Activated T-cell treated with anti-CD3 and anti-CD28 coated beads, Interleukin-2, amount 50 U/mL, for 24 hours (primary cell): ENCODE measurements around the gene GH2.
"Not testable (repeated sequence)": the region's sequence is repeated elsewhere in the genome, so short reads cannot be mapped to it uniquely, and the experiment has no call there.

Source experiments
- DNase-seq: peaks from one replicate; pipeline ENCODE4 v3.0.0-alpha.2; 2020
- H3K27ac Mint-ChIP-seq: 2 replicates; pipeline ENCODE4 v1.8.0; 2020; ENCODE audit warnings: mild to moderate bottlenecking, mixed read lengths
- H3K27me3 Mint-ChIP-seq: 2 replicates; pipeline ENCODE4 v1.8.0; 2020; ENCODE audit warnings: mixed read lengths
- H3K36me3 Mint-ChIP-seq: 2 replicates; pipeline ENCODE4 v1.8.0; 2020; ENCODE audit warnings: low read depth, mixed read lengths
- H3K4me1 Mint-ChIP-seq: 2 replicates; pipeline ENCODE4 v1.8.0; 2020; ENCODE audit warnings: low read depth, mixed read lengths
- H3K4me3 Mint-ChIP-seq: 2 replicates; pipeline ENCODE4 v1.8.0; 2020; ENCODE audit warnings: mild to moderate bottlenecking, moderate library complexity, mixed read lengths
- H3K9me3 Mint-ChIP-seq: 2 replicates; pipeline ENCODE4 v1.8.0; 2020; ENCODE audit warnings: mixed read lengths

GH2 gene

DNA sequence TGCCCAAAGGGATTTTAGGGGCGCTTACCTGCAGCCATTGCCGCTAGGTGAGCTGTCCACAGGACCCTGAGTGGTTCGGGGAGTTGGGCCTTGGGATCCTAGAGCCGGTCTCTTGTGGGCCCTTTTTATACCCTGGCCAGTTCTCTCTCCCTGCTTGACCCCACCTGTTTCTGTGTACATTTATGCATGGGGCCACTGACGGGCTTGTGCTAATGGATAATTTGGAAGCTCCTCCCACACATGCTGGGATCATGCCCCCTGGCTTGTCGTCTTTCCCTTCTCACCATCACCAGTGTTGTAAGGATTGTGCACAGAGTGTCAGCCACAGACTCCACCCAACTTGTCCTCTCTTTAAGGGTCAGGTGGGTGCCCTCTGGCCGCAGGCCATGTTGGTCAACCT is 8.2 kb downstream of the GH2 start, which contains the start of gene CSH2:
TSS of gene CSH2 (minus strand) at position 101 of the 400 bp plus-strand sequence. CDS start at position 38, 63 bp downstream.
- H3K27me3 Mint-ChIP-seq, H3K4me1 Mint-ChIP-seq, H3K36me3 Mint-ChIP-seq, H3K4me3 Mint-ChIP-seq, DNase-seq, H3K27ac Mint-ChIP-seq, H3K9me3 Mint-ChIP-seq: not testable (repeated sequence)

- H3K27me3 Mint-ChIP-seq, H3K27ac Mint-ChIP-seq, H3K4me3 Mint-ChIP-seq, H3K9me3 Mint-ChIP-seq, H3K36me3 Mint-ChIP-seq, DNase-seq, H3K4me1 Mint-ChIP-seq: not testable (repeated sequence)
These were observed 9.9 kb downstream of the GH2 start for GRCh38 chr17:63871646-63872365.

DNA sequence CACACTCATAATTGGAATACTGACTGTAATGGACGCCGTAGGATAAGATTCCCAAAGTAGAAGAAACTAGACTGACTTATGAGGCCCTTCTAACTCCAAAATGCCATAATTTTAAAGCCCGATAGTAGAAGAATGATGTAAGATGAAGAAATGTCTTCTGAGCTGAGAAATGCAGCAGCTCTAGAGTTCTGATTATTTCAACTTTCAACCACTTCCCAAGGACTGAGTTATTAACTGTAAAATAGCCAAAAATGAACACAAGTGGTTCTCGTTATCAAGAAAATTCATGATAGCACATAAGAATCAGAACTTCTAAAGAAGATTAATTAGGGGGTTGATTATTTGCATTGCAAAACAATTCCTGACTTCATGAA is 11.5 kb downstream of the GH2 start:
- not testable (repeated sequence) for H3K4me3 Mint-ChIP-seq, H3K9me3 Mint-ChIP-seq, H3K27ac Mint-ChIP-seq, H3K4me1 Mint-ChIP-seq, H3K36me3 Mint-ChIP-seq, DNase-seq, H3K27me3 Mint-ChIP-seq

- H3K4me3 Mint-ChIP-seq, H3K4me1 Mint-ChIP-seq, H3K27ac Mint-ChIP-seq, H3K9me3 Mint-ChIP-seq, H3K36me3 Mint-ChIP-seq, H3K27me3 Mint-ChIP-seq, DNase-seq: not testable (repeated sequence)
These were observed 12.1 kb downstream of the GH2 start for GRCh38 chr17:63869491-63870291.

DNA sequence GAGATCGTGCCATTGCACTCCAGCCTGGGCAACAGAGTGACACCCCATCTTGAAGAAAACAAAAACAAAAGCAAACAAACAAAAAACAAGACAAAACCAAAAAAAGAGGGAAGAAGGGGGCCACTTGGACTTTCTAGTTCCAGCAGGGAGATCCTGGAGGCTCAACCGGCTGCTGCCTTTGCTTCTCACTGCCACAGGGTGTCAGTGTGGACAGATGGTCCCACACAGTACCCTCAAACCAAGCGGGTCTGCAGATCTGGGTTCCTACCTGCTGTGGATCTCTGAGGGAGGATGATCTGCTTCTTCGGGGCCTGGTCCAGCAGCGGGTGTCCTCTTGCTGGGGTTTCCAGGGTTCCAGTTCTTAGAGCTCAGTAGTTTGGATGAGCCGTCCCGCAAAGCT is 15.1 kb downstream of the GH2 start:
- not testable (repeated sequence) for H3K27me3 Mint-ChIP-seq, H3K4me1 Mint-ChIP-seq, DNase-seq, H3K27ac Mint-ChIP-seq, H3K9me3 Mint-ChIP-seq, H3K36me3 Mint-ChIP-seq, H3K4me3 Mint-ChIP-seq

- Mint-ChIP-seq H3K4me1 (no peaks in the 10 kb centered on the region), H3K27me3 (no peaks in the 10 kb centered on the region), H3K36me3 (no peaks in the 10 kb centered on the region), H3K4me3 (no peak overlapping the region), H3K9me3 (no peaks in the 10 kb centered on the region), H3K27ac (no peak overlapping the region)
- DNase-seq: no peak
These were observed 22.5 kb downstream of the GH2 start for GRCh38 chr17:63859257-63859656.

GRCh38 chr17:63856425-63856824 is 25.3 kb downstream of the GH2 start:
- not testable (repeated sequence) for H3K4me1 Mint-ChIP-seq, H3K36me3 Mint-ChIP-seq, H3K9me3 Mint-ChIP-seq, H3K27ac Mint-ChIP-seq, H3K4me3 Mint-ChIP-seq, DNase-seq, H3K27me3 Mint-ChIP-seq

DNA sequence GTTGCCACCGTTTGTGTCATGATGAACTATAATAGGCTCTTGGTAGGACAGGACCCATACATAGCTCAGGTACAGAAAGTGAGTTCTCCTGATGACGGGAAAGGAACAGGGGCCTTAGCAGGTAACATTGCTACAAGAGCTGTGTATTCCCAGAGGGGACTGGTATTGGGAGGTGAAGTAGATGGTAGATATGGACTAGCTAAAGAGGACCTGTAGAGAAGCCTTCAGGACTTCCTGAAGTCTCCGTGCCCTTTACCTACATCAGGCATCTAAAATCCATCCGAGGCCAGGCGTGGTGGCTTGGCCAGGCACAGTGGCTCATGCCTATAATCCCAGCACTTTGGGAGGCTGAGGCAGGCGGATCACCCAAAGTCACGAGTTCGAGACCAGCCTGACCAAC is 26.6 kb downstream of the GH2 start:
- Mint-ChIP-seq H3K27me3 (no peaks in the 10 kb centered on the region), H3K4me3 (no peak overlapping the region), H3K4me1 (no peaks in the 10 kb centered on the region), H3K36me3 (no peaks in the 10 kb centered on the region), H3K9me3 (no peaks in the 10 kb centered on the region), H3K27ac (no peak overlapping the region)
- no peak for DNase-seq

DNA sequence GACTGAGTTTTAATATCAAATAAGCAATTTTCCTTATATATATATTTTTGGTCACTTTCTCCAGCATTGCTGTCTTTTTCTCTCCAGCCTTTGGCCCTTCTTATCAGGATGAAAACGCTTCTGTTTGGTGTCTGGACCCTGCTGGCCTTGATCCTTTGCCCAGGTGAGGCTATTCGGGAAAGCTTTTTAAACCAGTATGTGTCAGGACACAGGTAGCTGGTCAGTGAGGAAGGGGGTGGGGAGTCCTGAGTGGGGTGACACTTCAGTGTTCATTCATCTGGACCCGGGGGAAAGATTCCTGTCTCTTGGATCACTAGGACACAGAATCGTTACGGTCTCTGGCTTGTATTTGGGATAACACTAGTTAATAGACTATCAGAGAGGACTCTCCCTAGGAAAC is 27.0 kb downstream of the GH2 start:
- no peak for DNase-seq
- no peak overlapping the region for H3K27ac Mint-ChIP-seq

GRCh38 chr17:63853260-63853659 is 28.5 kb downstream of the GH2 start:
- DNase-seq: no peak
- Mint-ChIP-seq H3K36me3 (no peaks in the 10 kb centered on the region), H3K9me3 (peaks cover 4% of the 10 kb centered on the region), H3K4me1 (peaks cover 12% of the 10 kb centered on the region), H3K27ac (no peak overlapping the region), H3K27me3 (no peaks in the 10 kb centered on the region), H3K4me3 (no peak overlapping the region)

More for the DNA sequence above, 27.0 kb downstream of the GH2 start:
- H3K9me3 Mint-ChIP-seq: no peaks in the 10 kb centered on the region
- H3K4me1 Mint-ChIP-seq: peaks cover under 1% of the 10 kb centered on the region
- no peaks in the 10 kb centered on the region for H3K27me3 Mint-ChIP-seq
- no peak overlapping the region for H3K4me3 Mint-ChIP-seq
- H3K36me3 Mint-ChIP-seq: no peaks in the 10 kb centered on the region

DNA sequence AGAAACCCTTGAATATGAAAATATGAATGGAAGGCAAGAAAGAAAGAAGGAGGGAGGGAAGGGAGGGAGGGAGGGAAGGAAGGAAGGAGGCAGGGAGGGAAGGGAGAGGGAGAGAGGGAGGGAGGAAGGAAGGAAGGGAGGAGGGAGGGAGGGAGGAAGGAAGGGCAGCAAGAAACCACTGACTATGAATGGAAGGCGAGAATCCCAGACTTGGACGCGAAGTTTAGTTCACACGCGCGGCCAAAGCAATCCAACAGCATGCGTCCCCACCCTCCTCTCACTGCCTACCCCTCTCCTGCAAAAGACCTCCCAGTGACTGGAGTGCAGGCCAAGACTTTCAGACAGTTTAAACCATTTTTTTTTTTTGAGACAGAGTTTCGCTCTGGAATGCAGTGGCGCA is 31.3 kb downstream of the GH2 start:
- no peaks in the 10 kb centered on the region for H3K36me3 Mint-ChIP-seq
- H3K4me1 Mint-ChIP-seq: peaks cover 20% of the 10 kb centered on the region
- no peaks in the 10 kb centered on the region for H3K27me3 Mint-ChIP-seq
- peaks cover 8% of the 10 kb centered on the region for H3K9me3 Mint-ChIP-seq
- H3K4me3 Mint-ChIP-seq: no peak overlapping the region
- no peak for DNase-seq
- no peak overlapping the region for H3K27ac Mint-ChIP-seq

GRCh38 chr17:63848834-63849689 is 32.7 kb downstream of the GH2 start:
- Mint-ChIP-seq H3K9me3 (peaks cover 8% of the 10 kb centered on the region), H3K27me3 (no peaks in the 10 kb centered on the region), H3K4me1 (peaks cover 23% of the 10 kb centered on the region), H3K27ac (peak overlapping the region; percentile 96), H3K4me3 (peak overlapping the region; percentile 68), H3K36me3 (no peaks in the 10 kb centered on the region)
- DNase-seq: peak; percentile 98

GRCh38 chr17:63847525-63848249 is 34.1 kb downstream of the GH2 start:
- Mint-ChIP-seq H3K27me3 (no peaks in the 10 kb centered on the region), H3K9me3 (peaks cover 8% of the 10 kb centered on the region), H3K4me1 (peaks cover 28% of the 10 kb centered on the region), H3K36me3 (peaks cover 2% of the 10 kb centered on the region), H3K4me3 (no peak overlapping the region), H3K27ac (peak overlapping the region; percentile 42)
- no peak for DNase-seq

GRCh38 chr17:63845509-63845908 is 36.2 kb downstream of the GH2 start:
- peaks cover 37% of the 10 kb centered on the region for H3K4me1 Mint-ChIP-seq
- H3K4me3 Mint-ChIP-seq: no peak overlapping the region
- no peaks in the 10 kb centered on the region for H3K27me3 Mint-ChIP-seq
- peaks cover 8% of the 10 kb centered on the region for H3K9me3 Mint-ChIP-seq
- H3K36me3 Mint-ChIP-seq: peaks cover 19% of the 10 kb centered on the region
- DNase-seq: no peak
- no peak overlapping the region for H3K27ac Mint-ChIP-seq
